RWPE2 (cell line): ENCODE data around the gene ZBTB14.
A peak's percentile ranks its signal among the peaks of the same experiment; 100 is the strongest.

Source experiments
- ATAC-seq: fragments of 200-7000 bp; cut with Tn5 transposase; 3 replicates; pipeline ENCODE4 v1.9.1; 2021; ENCODE audit warnings: low read depth
- DNase-seq: peaks from one replicate; pipeline ENCODE4 v3.0.0-alpha.2; 2020; ENCODE audit warnings: low spot score
- H3K27ac ChIP-seq: fragments of 450-650 bp; 2 replicates; pipeline ENCODE4 v1.5.1; 2017; ENCODE audit warnings: mild to moderate bottlenecking; ENCODE audit not compliant: poor library complexity, severe bottlenecking
- H3K27me3 ChIP-seq: fragments of 250-450 bp; sonication (Bioruptor Pico); 2 replicates; pipeline ENCODE4 v1.5.1; 2021; ENCODE audit warnings: mild to moderate bottlenecking, moderate library complexity; ENCODE audit not compliant: insufficient read depth, poor library complexity, severe bottlenecking
- H3K36me3 ChIP-seq: fragments of 250-450 bp; sonication (Bioruptor Pico); 2 replicates; pipeline ENCODE4 v1.5.1; 2020; ENCODE audit warnings: low read depth, mild to moderate bottlenecking, moderate library complexity
- H3K4me1 ChIP-seq: fragments of 250-450 bp; sonication (Bioruptor Pico); 2 replicates; pipeline ENCODE4 v1.5.1; 2021; ENCODE audit warnings: mild to moderate bottlenecking, moderate library complexity; ENCODE audit not compliant: insufficient read depth, poor library complexity, severe bottlenecking
- H3K4me3 ChIP-seq: fragments of 250-450 bp; sonication (Bioruptor Pico); 2 replicates; pipeline ENCODE4 v1.5.1; 2021; ENCODE audit warnings: mild to moderate bottlenecking, moderate library complexity; ENCODE audit not compliant: severe bottlenecking
- H3K9me3 ChIP-seq: fragments of 250-450 bp; sonication (Bioruptor Pico); 2 replicates; pipeline ENCODE4 v1.5.1; 2021; ENCODE audit warnings: mild to moderate bottlenecking, moderate library complexity; ENCODE audit not compliant: severe bottlenecking
- TF ChIP-seq, protein P1 (sequence below): fragments of 450-650 bp; IDR thresholded peaks from one replicate; pipeline ENCODE4 v1.5.1; 2017; ENCODE audit warnings: mild to moderate bottlenecking, moderate library complexity; ENCODE audit not compliant: poor library complexity, severe bottlenecking

The ZBTB14 gene, protein sequence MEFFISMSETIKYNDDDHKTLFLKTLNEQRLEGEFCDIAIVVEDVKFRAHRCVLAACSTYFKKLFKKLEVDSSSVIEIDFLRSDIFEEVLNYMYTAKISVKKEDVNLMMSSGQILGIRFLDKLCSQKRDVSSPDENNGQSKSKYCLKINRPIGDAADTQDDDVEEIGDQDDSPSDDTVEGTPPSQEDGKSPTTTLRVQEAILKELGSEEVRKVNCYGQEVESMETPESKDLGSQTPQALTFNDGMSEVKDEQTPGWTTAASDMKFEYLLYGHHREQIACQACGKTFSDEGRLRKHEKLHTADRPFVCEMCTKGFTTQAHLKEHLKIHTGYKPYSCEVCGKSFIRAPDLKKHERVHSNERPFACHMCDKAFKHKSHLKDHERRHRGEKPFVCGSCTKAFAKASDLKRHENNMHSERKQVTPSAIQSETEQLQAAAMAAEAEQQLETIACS

DNA sequence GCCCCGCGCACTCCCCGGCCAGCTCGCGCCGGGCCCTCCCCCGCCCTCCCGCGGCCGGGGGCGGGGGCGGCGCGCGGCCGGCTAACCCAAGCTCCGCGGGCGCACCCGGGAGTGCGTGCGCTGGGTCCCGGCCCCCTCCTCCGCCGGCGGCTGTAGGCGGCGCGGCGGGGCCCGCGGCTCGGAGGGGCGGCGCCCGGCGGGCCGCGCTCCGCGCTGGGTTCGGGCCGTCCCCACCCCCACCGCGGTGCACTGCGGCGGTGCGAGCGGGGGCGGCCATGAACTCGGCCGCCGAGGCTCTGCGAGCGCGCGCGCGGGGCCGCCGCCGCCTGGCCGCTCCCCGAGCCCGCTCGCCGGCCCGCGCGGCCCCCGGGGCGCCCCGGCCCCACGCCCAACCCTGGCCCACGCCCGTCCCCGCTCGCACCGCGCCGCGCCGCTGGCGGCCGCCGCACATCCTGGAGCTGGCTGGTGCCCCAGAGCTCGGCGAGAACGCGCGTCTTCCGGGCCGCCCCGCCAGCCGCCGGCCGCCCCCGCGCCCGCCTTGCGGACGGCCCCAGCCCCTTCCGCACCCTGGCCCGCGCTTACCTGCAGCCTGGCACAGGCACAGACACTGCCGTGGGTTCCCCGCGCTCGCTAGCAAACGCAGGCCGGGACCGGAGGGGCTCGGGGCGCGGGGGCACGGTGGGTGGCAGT, at the start of gene ZBTB14:
ZBTB14 (minus strand) TSS at position 496 of the 690 bp plus-strand sequence. CDS start 2,480 bp downstream, outside the sequence.
- H3K36me3 ChIP-seq = peaks cover 28% of the 10 kb centered on the region
- peak; percentile 20 for ATAC-seq
- H3K9me3 ChIP-seq = no peaks in the 10 kb centered on the region
- H3K4me1 ChIP-seq = peaks cover 3% of the 10 kb centered on the region
- peak within 1 kb of the TSS; percentile 94 for H3K27ac ChIP-seq
- TF ChIP-seq, protein P1, sequence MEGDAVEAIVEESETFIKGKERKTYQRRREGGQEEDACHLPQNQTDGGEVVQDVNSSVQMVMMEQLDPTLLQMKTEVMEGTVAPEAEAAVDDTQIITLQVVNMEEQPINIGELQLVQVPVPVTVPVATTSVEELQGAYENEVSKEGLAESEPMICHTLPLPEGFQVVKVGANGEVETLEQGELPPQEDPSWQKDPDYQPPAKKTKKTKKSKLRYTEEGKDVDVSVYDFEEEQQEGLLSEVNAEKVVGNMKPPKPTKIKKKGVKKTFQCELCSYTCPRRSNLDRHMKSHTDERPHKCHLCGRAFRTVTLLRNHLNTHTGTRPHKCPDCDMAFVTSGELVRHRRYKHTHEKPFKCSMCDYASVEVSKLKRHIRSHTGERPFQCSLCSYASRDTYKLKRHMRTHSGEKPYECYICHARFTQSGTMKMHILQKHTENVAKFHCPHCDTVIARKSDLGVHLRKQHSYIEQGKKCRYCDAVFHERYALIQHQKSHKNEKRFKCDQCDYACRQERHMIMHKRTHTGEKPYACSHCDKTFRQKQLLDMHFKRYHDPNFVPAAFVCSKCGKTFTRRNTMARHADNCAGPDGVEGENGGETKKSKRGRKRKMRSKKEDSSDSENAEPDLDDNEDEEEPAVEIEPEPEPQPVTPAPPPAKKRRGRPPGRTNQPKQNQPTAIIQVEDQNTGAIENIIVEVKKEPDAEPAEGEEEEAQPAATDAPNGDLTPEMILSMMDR = no peak
- no peaks in the 10 kb centered on the region for H3K27me3 ChIP-seq
- no peak for DNase-seq
- H3K4me3 ChIP-seq = peak within 1 kb of the TSS; percentile 44

DNA sequence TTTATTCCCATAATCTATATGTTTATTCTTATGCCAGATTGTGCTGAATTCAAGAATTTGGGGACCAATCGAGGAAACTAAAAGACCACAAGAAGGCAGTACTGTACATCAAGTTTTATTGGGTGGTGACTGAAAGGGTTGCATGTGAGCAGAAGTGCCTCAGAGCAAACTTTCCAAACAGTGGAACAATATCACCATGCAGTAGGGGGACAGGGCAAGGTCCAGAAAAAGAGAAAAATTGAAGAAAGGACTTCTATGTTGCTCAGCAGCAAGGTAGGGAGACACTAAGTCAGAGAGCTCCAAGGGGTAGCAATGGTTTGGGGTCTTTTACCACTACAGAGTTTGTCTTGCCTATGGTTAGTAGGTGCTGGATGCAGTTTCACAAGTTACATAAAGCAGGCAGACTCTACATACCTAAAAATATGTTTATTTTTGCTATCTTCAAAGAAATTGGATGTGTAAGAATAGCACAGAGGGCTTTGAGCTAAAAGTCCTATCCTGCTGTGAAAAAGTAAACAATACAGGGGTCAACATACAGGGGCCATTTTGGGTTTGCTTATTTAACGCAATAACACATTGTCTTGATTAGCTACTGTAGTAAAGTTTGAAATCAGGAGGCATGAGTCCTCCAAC, 43.8 kb upstream of the ZBTB14 start:
- Histone ChIP-seq H3K36me3 (no peaks in the 10 kb centered on the region), H3K4me1 (no peaks in the 10 kb centered on the region), H3K27ac (no peak overlapping the region), H3K27me3 (no peaks in the 10 kb centered on the region), H3K4me3 (no peak overlapping the region), H3K9me3 (no peaks in the 10 kb centered on the region)
- TF ChIP-seq, protein P1 = no peak
- no peak for ATAC-seq
- DNase-seq = no peak

DNA sequence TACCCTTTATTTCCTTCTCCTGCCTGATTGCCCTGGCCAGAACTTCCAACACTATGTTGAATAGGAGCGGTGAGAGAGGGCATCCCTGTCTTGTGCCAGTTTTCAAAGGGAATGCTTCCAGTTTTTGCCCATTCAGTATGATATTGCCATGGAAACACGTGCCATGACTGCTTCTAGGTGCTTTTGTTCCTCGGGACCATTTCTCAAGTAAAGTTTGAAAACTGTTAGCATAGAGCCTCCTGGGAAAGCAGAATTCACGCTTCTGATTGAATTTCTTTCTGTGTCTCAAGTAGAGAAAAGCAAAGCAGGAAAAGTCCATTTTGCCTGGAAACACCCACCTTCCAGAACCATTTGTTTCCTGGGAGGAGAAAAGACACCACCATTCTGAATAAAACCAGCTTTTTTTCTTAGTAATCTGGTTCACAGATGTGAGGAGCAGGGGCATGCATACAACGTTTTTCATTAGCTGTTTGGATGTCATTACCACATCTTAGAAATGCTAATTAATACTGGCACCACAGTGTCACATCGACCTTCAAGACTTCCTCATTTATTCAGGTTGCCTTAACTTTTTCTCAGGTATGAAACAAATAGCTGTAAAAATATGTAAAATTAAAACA, 39.0 kb upstream of the ZBTB14 start:
- Histone ChIP-seq H3K27ac (no peak overlapping the region), H3K4me1 (no peaks in the 10 kb centered on the region), H3K36me3 (no peaks in the 10 kb centered on the region), H3K9me3 (no peaks in the 10 kb centered on the region), H3K4me3 (no peak overlapping the region), H3K27me3 (no peaks in the 10 kb centered on the region)
- DNase-seq = no peak
- no peak for ATAC-seq
- TF ChIP-seq, protein P1 = no peak

DNA sequence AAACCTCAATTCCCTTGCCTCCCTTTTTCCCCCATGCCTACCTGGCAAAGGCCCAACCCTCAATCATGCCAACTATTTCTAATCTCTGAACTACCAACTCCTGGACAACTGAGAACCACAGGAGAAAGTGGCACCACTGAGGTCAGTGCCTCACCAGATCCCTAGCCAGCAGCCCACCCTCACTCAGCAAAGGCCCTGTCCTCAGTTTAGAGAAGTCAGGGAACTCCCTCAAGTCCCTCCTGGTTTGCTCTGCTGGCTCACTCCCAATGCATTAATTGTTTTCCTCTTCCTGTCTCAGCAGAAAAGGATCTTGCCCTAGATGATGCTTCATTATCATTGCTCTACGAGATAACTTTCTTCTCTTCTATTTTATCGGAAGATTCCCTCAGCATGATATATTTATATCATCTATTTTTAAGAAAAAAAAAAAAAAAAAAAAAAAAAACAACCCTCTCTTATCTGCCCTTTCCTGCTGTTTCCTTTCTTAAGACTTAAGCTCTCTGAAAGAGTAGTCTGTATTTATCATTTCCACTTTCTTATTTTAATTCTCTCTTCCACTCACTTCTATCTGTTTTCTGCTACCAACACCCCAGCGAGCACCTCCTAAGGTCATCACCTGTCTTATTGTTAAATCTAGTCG, 22.7 kb upstream of the ZBTB14 start:
- H3K4me1 ChIP-seq = no peaks in the 10 kb centered on the region
- H3K9me3 ChIP-seq = no peaks in the 10 kb centered on the region
- no peak for ATAC-seq
- no peak for DNase-seq
- TF ChIP-seq, protein P1 = no peak
- no peaks in the 10 kb centered on the region for H3K27me3 ChIP-seq
- H3K4me3 ChIP-seq = no peak overlapping the region
- H3K27ac ChIP-seq = no peak overlapping the region
- no peaks in the 10 kb centered on the region for H3K36me3 ChIP-seq
